ENCODE measurements around the gene FREY1.

The FREY1 gene

DNA sequence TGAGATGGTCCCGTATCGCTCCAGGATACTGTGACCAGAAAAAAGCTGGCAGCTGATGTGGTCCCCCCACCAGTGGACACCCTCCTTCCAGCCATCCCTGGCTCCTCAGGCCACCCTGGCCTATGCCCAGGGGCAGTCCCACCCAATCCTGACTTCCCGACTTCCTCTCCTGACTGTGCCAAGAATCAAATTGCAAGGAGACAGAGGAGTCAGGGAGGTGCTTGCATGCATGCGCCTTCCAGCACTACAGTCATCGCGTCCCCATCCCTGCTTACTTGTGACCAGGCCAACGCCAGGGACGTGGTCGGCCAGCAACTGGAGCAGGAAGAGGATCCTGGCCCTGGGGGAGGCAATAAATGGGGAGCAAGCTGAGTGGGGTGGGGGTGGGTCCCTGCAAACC lies 3.6 kb upstream of the FREY1 start:
- no peak overlapping the region for H3K4ac ChIP-seq (ENCODE audit: low read depth in 1 of 2, low read length in 2 of 2)
- no peaks in the 10 kb centered on the region for H3K27me3 ChIP-seq (ENCODE audit: control insufficient read depth in 1 of 2, insufficient read depth in 1 of 2, low read length in 2 of 2)
- no peak overlapping the region for H2AFZ ChIP-seq (ENCODE audit: low read depth, low read length)
- WGBS: 99% methylated on average over 9 of the region's 9 CpGs
- H3K4me3 ChIP-seq (ENCODE audit: insufficient read depth in 1 of 2, low read depth in 1 of 2, low read length in 2 of 2): no peak overlapping the region
- H3K23ac ChIP-seq (ENCODE audit: low read length in 2 of 2): no peak overlapping the region
- H2AK5ac ChIP-seq (ENCODE audit: low read length, severe bottlenecking): no peak overlapping the region
- no peak overlapping the region for H3K14ac ChIP-seq (ENCODE audit: low read length in 2 of 2)
- no peak overlapping the region for H3K27ac ChIP-seq (ENCODE audit: low read length, poor library complexity, severe bottlenecking)
- H3K36me3 ChIP-seq (ENCODE audit: control insufficient read depth in 1 of 2, insufficient read depth in 2 of 2, low read depth in 1 of 2, low read length in 2 of 2): peaks cover 60 to 67% of the 10 kb centered on the region in 2 experiments
- no peak overlapping the region for H3K9ac ChIP-seq (ENCODE audit: low read length)
- no peaks in the 10 kb centered on the region for H3K9me3 ChIP-seq (ENCODE audit: control insufficient read depth, low read length)
- H2BK12ac ChIP-seq (ENCODE audit: low read length in 2 of 2): no peak overlapping the region
- no peak overlapping the region for H2BK5ac ChIP-seq (ENCODE audit: low read depth, low read length, poor library complexity, severe bottlenecking)
- peaks cover 6% of the 10 kb centered on the region for H3K4me1 ChIP-seq (ENCODE audit: control insufficient read depth, insufficient read depth, low read depth, low read length)
- H2BK120ac ChIP-seq (ENCODE audit: low read depth, low read length): no peak overlapping the region
- no peak overlapping the region for H4K8ac ChIP-seq (ENCODE audit: low read length)
- H4K91ac ChIP-seq (ENCODE audit: low read length): no peak overlapping the region
- no peak overlapping the region for H3K4me2 ChIP-seq (ENCODE audit: low read length, poor library complexity, severe bottlenecking)
- no peak overlapping the region for H2BK15ac ChIP-seq (ENCODE audit: low read depth, poor library complexity, severe bottlenecking)
- DNase-seq: no peak
- H3K79me1 ChIP-seq (replicated peaks; ENCODE audit: low read length, poor library complexity, severe bottlenecking): peaks cover 22% of the 10 kb centered on the region
- H3K18ac ChIP-seq (ENCODE audit: low read depth in 1 of 2, low read length in 2 of 2): no peak overlapping the region

GRCh38 chr11:45909594-45910475 lies 2.8 kb upstream of the FREY1 start:
- Histone ChIP-seq H3K4me3 (ENCODE audit: insufficient read depth in 1 of 2, low read depth in 1 of 2, low read length in 2 of 2) (no peak overlapping the region), H3K18ac (ENCODE audit: low read depth in 1 of 2, low read length in 2 of 2) (no peak overlapping the region), H3K4me1 (ENCODE audit: control insufficient read depth, insufficient read depth, low read depth, low read length) (peaks cover 6% of the 10 kb centered on the region), H2BK12ac (ENCODE audit: low read length in 2 of 2) (no peak overlapping the region), H2AK5ac (ENCODE audit: low read length, severe bottlenecking) (no peak overlapping the region), H4K91ac (ENCODE audit: low read length) (no peak overlapping the region), H3K27me3 (ENCODE audit: control insufficient read depth in 1 of 2, insufficient read depth in 1 of 2, low read length in 2 of 2) (no peaks in the 10 kb centered on the region), H3K4me2 (ENCODE audit: low read length, poor library complexity, severe bottlenecking) (no peak overlapping the region), H4K8ac (ENCODE audit: low read length) (no peak overlapping the region), H3K36me3 (ENCODE audit: control insufficient read depth in 1 of 2, insufficient read depth in 2 of 2, low read depth in 1 of 2, low read length in 2 of 2) (peaks cover 52 to 64% of the 10 kb centered on the region in 2 experiments), H3K4ac (ENCODE audit: low read depth in 1 of 2, low read length in 2 of 2) (no peak overlapping the region), H2BK120ac (ENCODE audit: low read depth, low read length) (no peak overlapping the region), H2AFZ (ENCODE audit: low read depth, low read length) (no peak overlapping the region), H3K9me3 (ENCODE audit: control insufficient read depth, low read length) (no peaks in the 10 kb centered on the region), H3K23ac (ENCODE audit: low read length in 2 of 2) (no peak overlapping the region), H3K27ac (ENCODE audit: low read length, poor library complexity, severe bottlenecking) (no peak overlapping the region), H3K14ac (ENCODE audit: low read length in 2 of 2) (no peak overlapping the region), H3K9ac (ENCODE audit: low read length) (no peak overlapping the region), H3K79me1 (replicated peaks; ENCODE audit: low read length, poor library complexity, severe bottlenecking) (peaks cover 15% of the 10 kb centered on the region), H2BK5ac (ENCODE audit: low read depth, low read length, poor library complexity, severe bottlenecking) (no peak overlapping the region), H2BK15ac (ENCODE audit: low read depth, poor library complexity, severe bottlenecking) (no peak overlapping the region)
- no peak for DNase-seq
- 89% methylated on average over 29 of the region's 32 CpGs for WGBS

- Histone ChIP-seq H3K23ac (ENCODE audit: low read length in 2 of 2) (no peak overlapping the region), H3K4ac (ENCODE audit: low read depth in 1 of 2, low read length in 2 of 2) (no peak overlapping the region), H3K27ac (ENCODE audit: low read length, poor library complexity, severe bottlenecking) (no peak overlapping the region), H3K18ac (ENCODE audit: low read depth in 1 of 2, low read length in 2 of 2) (no peak overlapping the region), H3K4me2 (ENCODE audit: low read length, poor library complexity, severe bottlenecking) (no peak overlapping the region), H2AK5ac (ENCODE audit: low read length, severe bottlenecking) (no peak overlapping the region), H4K91ac (ENCODE audit: low read length) (no peak overlapping the region), H3K9me3 (ENCODE audit: control insufficient read depth, low read length) (no peaks in the 10 kb centered on the region), H3K4me1 (ENCODE audit: control insufficient read depth, insufficient read depth, low read depth, low read length) (peaks cover 4% of the 10 kb centered on the region), H3K9ac (ENCODE audit: low read length) (no peak overlapping the region), H4K8ac (ENCODE audit: low read length) (no peak overlapping the region), H3K36me3 (ENCODE audit: control insufficient read depth in 1 of 2, insufficient read depth in 2 of 2, low read depth in 1 of 2, low read length in 2 of 2) (peaks cover 49 to 60% of the 10 kb centered on the region in 2 experiments), H3K79me1 (replicated peaks; ENCODE audit: low read length, poor library complexity, severe bottlenecking) (no peaks in the 10 kb centered on the region), H3K4me3 (ENCODE audit: insufficient read depth in 1 of 2, low read depth in 1 of 2, low read length in 2 of 2) (no peak overlapping the region), H3K27me3 (ENCODE audit: control insufficient read depth in 1 of 2, insufficient read depth in 1 of 2, low read length in 2 of 2) (no peaks in the 10 kb centered on the region), H2AFZ (ENCODE audit: low read depth, low read length) (no peak overlapping the region), H2BK5ac (ENCODE audit: low read depth, low read length, poor library complexity, severe bottlenecking) (no peak overlapping the region), H2BK15ac (ENCODE audit: low read depth, poor library complexity, severe bottlenecking) (no peak overlapping the region), H2BK120ac (ENCODE audit: low read depth, low read length) (no peak overlapping the region), H2BK12ac (ENCODE audit: low read length in 2 of 2) (no peak overlapping the region), H3K14ac (ENCODE audit: low read length in 2 of 2) (no peak overlapping the region)
- no peak for DNase-seq
- 91% methylated on average over 8 of the region's 8 CpGs for WGBS
These were observed 870 bp upstream of the FREY1 start for GRCh38 chr11:45907911-45908370.

GRCh38 chr11:45906096-45906682 lies 882 bp downstream of the FREY1 start:
- no peak overlapping the region for H2BK12ac ChIP-seq (ENCODE audit: low read length in 2 of 2)
- no peaks in the 10 kb centered on the region for H3K9me3 ChIP-seq (ENCODE audit: control insufficient read depth, low read length)
- H2AFZ ChIP-seq (ENCODE audit: low read depth, low read length): no peak overlapping the region
- H2AK5ac ChIP-seq (ENCODE audit: low read length, severe bottlenecking): no peak overlapping the region
- no peak overlapping the region for H2BK120ac ChIP-seq (ENCODE audit: low read depth, low read length)
- no peak overlapping the region for H2BK5ac ChIP-seq (ENCODE audit: low read depth, low read length, poor library complexity, severe bottlenecking)
- H4K8ac ChIP-seq (ENCODE audit: low read length): no peak overlapping the region
- no peak overlapping the region for H3K4ac ChIP-seq (ENCODE audit: low read depth in 1 of 2, low read length in 2 of 2)
- no peak overlapping the region for H3K4me2 ChIP-seq (ENCODE audit: low read length, poor library complexity, severe bottlenecking)
- peaks cover 1% of the 10 kb centered on the region for H3K79me1 ChIP-seq (replicated peaks; ENCODE audit: low read length, poor library complexity, severe bottlenecking)
- peaks cover 0 to 6% of the 10 kb centered on the region in 2 experiments for H3K27me3 ChIP-seq (ENCODE audit: control insufficient read depth in 1 of 2, insufficient read depth in 1 of 2, low read length in 2 of 2)
- H3K27ac ChIP-seq (ENCODE audit: low read length, poor library complexity, severe bottlenecking): no peak overlapping the region
- no peak overlapping the region for H3K4me3 ChIP-seq (ENCODE audit: insufficient read depth in 1 of 2, low read depth in 1 of 2, low read length in 2 of 2)
- H4K91ac ChIP-seq (ENCODE audit: low read length): no peak overlapping the region
- no peak overlapping the region for H3K14ac ChIP-seq (ENCODE audit: low read length in 2 of 2)
- peaks cover 40 to 55% of the 10 kb centered on the region in 2 experiments for H3K36me3 ChIP-seq (ENCODE audit: control insufficient read depth in 1 of 2, insufficient read depth in 2 of 2, low read depth in 1 of 2, low read length in 2 of 2)
- peak; percentile 20 for DNase-seq
- no peak overlapping the region for H2BK15ac ChIP-seq (ENCODE audit: low read depth, poor library complexity, severe bottlenecking)
- H3K18ac ChIP-seq (ENCODE audit: low read depth in 1 of 2, low read length in 2 of 2): no peak overlapping the region
- H3K23ac ChIP-seq (ENCODE audit: low read length in 2 of 2): no peak overlapping the region
- 72% methylated on average over 19 of the region's 19 CpGs for WGBS
- H3K4me1 ChIP-seq (ENCODE audit: control insufficient read depth, insufficient read depth, low read depth, low read length): peaks cover 8% of the 10 kb centered on the region
- H3K9ac ChIP-seq (ENCODE audit: low read length): no peak overlapping the region
